SK-N-SH treated with all-trans-retinoic acid at 6 μM for 48 hours (cell line): Measurements from ENCODE around the gene SFT2D1.

ENCODE experiments used
- ATAC-seq: fragments of 200-7000 bp; cut with Tn5 transposase; 3 replicates; pipeline ENCODE4 v1.9.1; 2020; ENCODE audit warnings: mild to moderate bottlenecking, moderate library complexity
- ARNTL ChIP-seq: fragments of 450-650 bp; formaldehyde crosslinking; IDR thresholded peaks from 2 replicates; pipeline ENCODE4 v1.5.0; 2020; ENCODE audit warnings: low read depth, mild to moderate bottlenecking, moderate library complexity, borderline replicate concordance
- BACH2 ChIP-seq: fragments of 250-450 bp; sonication (Bioruptor Pico); IDR thresholded peaks from 2 replicates; pipeline ENCODE4 v1.9.0; 2021; ENCODE audit warnings: mild to moderate bottlenecking, borderline replicate concordance
- CREB5 ChIP-seq: fragments of 250-450 bp; sonication (Bioruptor Pico); IDR thresholded peaks from 2 replicates; pipeline ENCODE4 v1.5.1; 2020; ENCODE audit warnings: low read depth, mild to moderate bottlenecking, moderate library complexity
- CSDC2 ChIP-seq: fragments of 250-450 bp; sonication (Bioruptor Pico); IDR thresholded peaks from 2 replicates; pipeline ENCODE4 v1.5.0; 2020; ENCODE audit warnings: mild to moderate bottlenecking, moderate library complexity
- ESRRG ChIP-seq: fragments of 250-450 bp; sonication (Bioruptor Pico); IDR thresholded peaks from 2 replicates; pipeline ENCODE4 v1.6.1; 2021; ENCODE audit warnings: mild to moderate bottlenecking
- GLIS3 ChIP-seq: fragments of 250-450 bp; sonication (Bioruptor Pico); IDR thresholded peaks from 2 replicates; pipeline ENCODE4 v1.5.0; 2020; ENCODE audit warnings: mild to moderate bottlenecking, moderate library complexity
- ISL1 ChIP-seq: fragments of 250-450 bp; sonication (Bioruptor Pico); IDR thresholded peaks from 2 replicates; pipeline ENCODE4 v2.1.2; 2022; ENCODE audit warnings: mild to moderate bottlenecking, moderate library complexity
- OSR1 ChIP-seq: fragments of 250-450 bp; sonication (Bioruptor Pico); IDR thresholded peaks from 2 replicates; pipeline ENCODE4 v1.8.0; 2022; ENCODE audit warnings: moderate library complexity, mild to moderate bottlenecking, inconsistent platforms
- PATZ1 ChIP-seq: fragments of 250-450 bp; sonication (Bioruptor Pico); IDR thresholded peaks from 2 replicates; pipeline ENCODE4 v1.8.0; 2020; ENCODE audit warnings: mild to moderate bottlenecking, moderate library complexity, borderline replicate concordance
- POU6F1 ChIP-seq: fragments of 250-450 bp; sonication (Bioruptor Pico); IDR thresholded peaks from 2 replicates; pipeline ENCODE4 v1.8.0; 2021; ENCODE audit warnings: low read depth, mild to moderate bottlenecking, moderate library complexity, borderline replicate concordance
- PPARA ChIP-seq: fragments of 250-450 bp; sonication (Bioruptor Pico); IDR thresholded peaks from 2 replicates; pipeline ENCODE4 v1.5.0; 2020; ENCODE audit warnings: mild to moderate bottlenecking, borderline replicate concordance
- RARB ChIP-seq: fragments of 250-450 bp; sonication (Bioruptor Pico); IDR thresholded peaks from 2 replicates; pipeline ENCODE4 v1.8.0; 2021; ENCODE audit warnings: mild to moderate bottlenecking, moderate library complexity
- SNAI2 ChIP-seq: fragments of 250-450 bp; sonication (Bioruptor Pico); IDR thresholded peaks from 2 replicates; pipeline ENCODE4 v1.5.0; 2020; ENCODE audit warnings: mild to moderate bottlenecking, moderate library complexity
- TCF4 ChIP-seq: fragments of 250-450 bp; sonication (Bioruptor Pico); IDR thresholded peaks from 2 replicates; pipeline ENCODE4 v1.8.0; 2021; ENCODE audit warnings: mild to moderate bottlenecking, moderate library complexity, borderline replicate concordance
- TSHZ2 ChIP-seq: fragments of 250-450 bp; sonication (Bioruptor Pico); IDR thresholded peaks from 2 replicates; pipeline ENCODE4 v1.5.0; 2020; ENCODE audit warnings: mild to moderate bottlenecking, moderate library complexity
- ZFP3 ChIP-seq: fragments of 250-450 bp; sonication (Bioruptor Pico); IDR thresholded peaks from 2 replicates; pipeline ENCODE4 v1.5.0; 2020; ENCODE audit warnings: mild to moderate bottlenecking, moderate library complexity
- ZFP30 ChIP-seq: fragments of 450-650 bp; formaldehyde crosslinking; IDR thresholded peaks from 2 replicates; pipeline ENCODE4 v1.5.0; 2022; ENCODE audit warnings: mild to moderate bottlenecking, moderate library complexity
- ZNF565 ChIP-seq: fragments of 450-650 bp; formaldehyde crosslinking; conservative IDR thresholded peaks from 2 replicates; pipeline ENCODE4 v1.5.0; 2020; ENCODE audit warnings: low read depth, mild to moderate bottlenecking, moderate library complexity
- ZNF70 ChIP-seq: fragments of 450-650 bp; formaldehyde crosslinking; IDR thresholded peaks from 2 replicates; pipeline ENCODE4 v1.5.0; 2020; ENCODE audit warnings: mild to moderate bottlenecking, moderate library complexity
- ZNF8 ChIP-seq: fragments of 450-650 bp; formaldehyde crosslinking; IDR thresholded peaks from 2 replicates; pipeline ENCODE4 v1.5.0; 2020; ENCODE audit warnings: mild to moderate bottlenecking, moderate library complexity
- TF ChIP-seq, protein P1 (sequence below): fragments of 250-450 bp; sonication (Bioruptor Pico); IDR thresholded peaks from 2 replicates; pipeline ENCODE4 v1.5.1; 2021; ENCODE audit warnings: mild to moderate bottlenecking, moderate library complexity

SFT2D1 gene

GRCh38 chr6:166375013-166375412 is 32.7 kb upstream of the SFT2D1 start (continued):
- no peak for TF ChIP-seq PATZ1 (CRISPR knock-in tag)
- no peak for TF ChIP-seq ZNF8
- TF ChIP-seq BACH2 = no peak
- no peak for TF ChIP-seq ESRRG (CRISPR knock-in tag)
- no peak for TF ChIP-seq POU6F1
- TF ChIP-seq SNAI2 (CRISPR knock-in tag) = no peak
- TF ChIP-seq, protein P1, sequence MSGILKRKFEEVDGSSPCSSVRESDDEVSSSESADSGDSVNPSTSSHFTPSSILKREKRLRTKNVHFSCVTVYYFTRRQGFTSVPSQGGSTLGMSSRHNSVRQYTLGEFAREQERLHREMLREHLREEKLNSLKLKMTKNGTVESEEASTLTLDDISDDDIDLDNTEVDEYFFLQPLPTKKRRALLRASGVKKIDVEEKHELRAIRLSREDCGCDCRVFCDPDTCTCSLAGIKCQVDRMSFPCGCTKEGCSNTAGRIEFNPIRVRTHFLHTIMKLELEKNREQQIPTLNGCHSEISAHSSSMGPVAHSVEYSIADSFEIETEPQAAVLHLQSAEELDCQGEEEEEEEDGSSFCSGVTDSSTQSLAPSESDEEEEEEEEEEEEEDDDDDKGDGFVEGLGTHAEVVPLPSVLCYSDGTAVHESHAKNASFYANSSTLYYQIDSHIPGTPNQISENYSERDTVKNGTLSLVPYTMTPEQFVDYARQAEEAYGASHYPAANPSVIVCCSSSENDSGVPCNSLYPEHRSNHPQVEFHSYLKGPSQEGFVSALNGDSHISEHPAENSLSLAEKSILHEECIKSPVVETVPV (CRISPR knock-in tag) = no peak
- no peak for TF ChIP-seq ZFP30 (CRISPR knock-in tag)
- no peak for TF ChIP-seq ZFP3 (CRISPR knock-in tag)
- no peak for TF ChIP-seq ISL1 (CRISPR knock-in tag)

DNA sequence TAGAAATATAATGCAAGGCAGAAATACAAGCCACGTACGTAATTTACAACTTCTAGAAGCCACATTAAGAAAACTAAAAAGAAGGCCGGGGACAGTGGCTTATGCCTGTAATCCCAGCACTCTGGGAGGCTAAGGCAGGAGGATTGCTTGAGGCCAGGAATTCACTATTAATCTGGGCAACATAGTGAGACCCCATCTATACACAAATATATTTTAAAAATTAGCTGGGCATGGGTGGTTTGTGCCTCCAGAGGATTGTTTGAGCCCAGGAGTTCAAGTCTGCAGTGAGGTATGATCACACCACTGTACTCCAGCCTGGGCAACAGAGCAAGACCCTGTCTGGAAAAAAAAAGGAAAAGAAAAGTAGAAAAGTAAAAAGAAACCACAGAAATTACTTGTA is 28.1 kb upstream of the SFT2D1 start:
- no peak for ATAC-seq
- TF ChIP-seq SNAI2 (CRISPR knock-in tag) (no peak), CREB5 (no peak), ESRRG (CRISPR knock-in tag) (no peak), OSR1 (no peak), ZNF70 (CRISPR knock-in tag) (no peak), PPARA (CRISPR knock-in tag) (no peak), TCF4 (CRISPR knock-in tag) (no peak), POU6F1 (no peak), ARNTL (CRISPR knock-in tag) (no peak), ZNF8 (no peak), CSDC2 (CRISPR knock-in tag) (no peak), TSHZ2 (CRISPR knock-in tag) (no peak), ZFP30 (CRISPR knock-in tag) (no peak), GLIS3 (CRISPR knock-in tag) (no peak), BACH2 (no peak), ZFP3 (CRISPR knock-in tag) (no peak), ISL1 (CRISPR knock-in tag) (no peak), ZNF565 (CRISPR knock-in tag) (no peak), RARB (no peak)

- no peak for ATAC-seq
- no peak for TF ChIP-seq TCF4 (CRISPR knock-in tag)
Measured at GRCh38 chr6:166369782-166370181, 27.4 kb upstream of the SFT2D1 start.
